Right lobe of liver (tissue), 4 donors: ENCODE measurements around the gene KLK7.
"Not testable (repeated sequence)": the region's sequence is repeated elsewhere in the genome, so short reads cannot be mapped to it uniquely, and the experiment has no call there.

Source experiments
- POLR2A ChIP-seq: fragments of 450-650 bp; IDR thresholded peaks from one replicate; pipeline ENCODE4 v1.6.1; 2017; ENCODE audit warnings: antibody characterized with exemption, mild to moderate bottlenecking
- TF ChIP-seq, protein P1 (sequence below), 4 donors: fragments of 200-600 bp in 3 of 4; fragments of 450-650 bp in 1 of 4; IDR thresholded peaks; one replicate each; pipeline versions ENCODE4 v1.5.1 to v1.8.0; 2016 to 2022; ENCODE audit warnings: antibody characterized with exemption in 4 of 4, mild to moderate bottlenecking in 2 of 4
- donor health status: DM: no; HTN: no; CAD: no.
- donor health status: DM: no; HTN: no; CAD: no.
- donor health status: DM: no; HTN: yes; CAD: no.

DNA sequence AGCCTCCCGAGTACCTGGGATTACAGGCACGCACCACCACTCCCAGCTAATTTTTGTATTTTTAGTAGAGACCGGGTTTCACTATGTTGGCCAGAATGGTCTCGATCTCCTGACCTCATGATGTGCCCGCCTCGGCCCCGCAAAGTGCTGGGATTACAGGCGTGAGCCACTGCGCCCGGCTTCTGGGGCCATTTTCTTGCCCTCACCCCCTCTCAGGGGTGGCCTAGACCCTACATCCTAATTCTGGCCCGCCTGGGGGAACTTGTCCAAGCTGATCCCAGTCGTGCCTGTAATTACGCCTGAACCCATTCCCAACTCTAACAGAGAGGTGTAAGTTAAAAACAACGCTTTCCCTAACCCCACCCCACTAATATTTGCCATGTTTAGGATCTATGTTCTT lies 699 bp upstream of the KLK7 start:
- not testable (repeated sequence) for TF ChIP-seq POLR2A
- TF ChIP-seq, protein P1, sequence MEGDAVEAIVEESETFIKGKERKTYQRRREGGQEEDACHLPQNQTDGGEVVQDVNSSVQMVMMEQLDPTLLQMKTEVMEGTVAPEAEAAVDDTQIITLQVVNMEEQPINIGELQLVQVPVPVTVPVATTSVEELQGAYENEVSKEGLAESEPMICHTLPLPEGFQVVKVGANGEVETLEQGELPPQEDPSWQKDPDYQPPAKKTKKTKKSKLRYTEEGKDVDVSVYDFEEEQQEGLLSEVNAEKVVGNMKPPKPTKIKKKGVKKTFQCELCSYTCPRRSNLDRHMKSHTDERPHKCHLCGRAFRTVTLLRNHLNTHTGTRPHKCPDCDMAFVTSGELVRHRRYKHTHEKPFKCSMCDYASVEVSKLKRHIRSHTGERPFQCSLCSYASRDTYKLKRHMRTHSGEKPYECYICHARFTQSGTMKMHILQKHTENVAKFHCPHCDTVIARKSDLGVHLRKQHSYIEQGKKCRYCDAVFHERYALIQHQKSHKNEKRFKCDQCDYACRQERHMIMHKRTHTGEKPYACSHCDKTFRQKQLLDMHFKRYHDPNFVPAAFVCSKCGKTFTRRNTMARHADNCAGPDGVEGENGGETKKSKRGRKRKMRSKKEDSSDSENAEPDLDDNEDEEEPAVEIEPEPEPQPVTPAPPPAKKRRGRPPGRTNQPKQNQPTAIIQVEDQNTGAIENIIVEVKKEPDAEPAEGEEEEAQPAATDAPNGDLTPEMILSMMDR (IDR thresholded peaks at IDR 0.05) = not testable (repeated sequence)
